Measurements from ENCODE around the gene STX1B.

- TF ChIP-seq YY1 (IDR thresholded peaks at IDR 0.05) (no peak), CTCF (IDR thresholded peaks at IDR 0.05; ENCODE audit: low read depth, low read length, missing input control) (no peak), EGR1 (IDR thresholded peaks at IDR 0.05; ENCODE audit: low read depth in 2 of 2) (no peak), RAD21 (IDR thresholded peaks at IDR 0.05) (no peak), FOXA1 (IDR thresholded peaks at IDR 0.05) (no peak), HNF4G (IDR thresholded peaks at IDR 0.05) (no peak), JUND (IDR thresholded peaks at IDR 0.05) (no peak)
Measured at GRCh38 chr16:31036691-31037090, 26.3 kb upstream of the STX1B start.
